Panc1 (cell line): Measurements from ENCODE around the gene TMEM200B. TPM values are rescaled to one million over a fixed set of nuclear protein-coding genes. Genes with fewer than 3 reads are reported as not detected.
A peak's percentile ranks its signal among the peaks of the same experiment; 100 is the strongest.

Experiments
- ATAC-seq: fragments of 200-7000 bp; cut with Tn5 transposase; 2 replicates; pipeline ENCODE4 v1.9.1; 2020; ENCODE audit warnings: mild to moderate bottlenecking, moderate library complexity
- BruUV-seq: library from RNA; stranded (reverse); fragments of 400-500 nt; replicated peaks from 2 replicates; lab custom pipeline; 2021; lab: Mats Ljungman, UMichigan
- CTCF ChIA-PET: fragments of 300-600 bp; sonication (Branson Sonifier 250); formaldehyde crosslinking; loops from one replicate; lab custom pipeline; 2022; ENCODE audit warnings: antibody characterized with exemption; lab: Charles Lee
- POLR2A ChIA-PET: fragments of 300-600 bp; sonication (Branson Sonifier 250); formaldehyde crosslinking; loops from one replicate; lab custom pipeline; 2022; ENCODE audit warnings: antibody characterized with exemption; lab: Charles Lee
- DNase-seq: peaks from one replicate; pipeline ENCODE4 v3.0.0-alpha.2; 2010; ENCODE audit warnings: low read depth, low spot score
- H3K27ac ChIP-seq: 2 replicates; pipeline ENCODE4 v1.5.1; 2011; ENCODE audit warnings: mild to moderate bottlenecking, low read length, inconsistent platforms
- H3K27me3 ChIP-seq: fragments of 200-500 bp; sonication (Bioruptor generic); 2 replicates; pipeline ENCODE4 v1.6.0; 2014; ENCODE audit warnings: low read length, inconsistent platforms; ENCODE audit not compliant: control insufficient read depth, insufficient read depth
- H3K36me3 ChIP-seq: fragments of 200-500 bp; sonication (Bioruptor generic); 2 replicates; pipeline ENCODE4 v1.5.1; 2014; ENCODE audit warnings: inconsistent platforms, mild to moderate bottlenecking, low read length, moderate library complexity; ENCODE audit not compliant: control insufficient read depth, insufficient read depth
- H3K4me1 ChIP-seq: 2 replicates; pipeline ENCODE4 v1.5.1; 2011; ENCODE audit warnings: inconsistent platforms, mild to moderate bottlenecking, low read length, moderate library complexity; ENCODE audit not compliant: control insufficient read depth, insufficient read depth
- H3K4me3 ChIP-seq, 2 experiments: 2 replicates each; pipeline ENCODE4 v1.5.1; 2011 to 2012; ENCODE audit warnings: low read depth in 2 of 2, low read length in 2 of 2, mild to moderate bottlenecking in 2 of 2, inconsistent platforms in 1 of 2, moderate library complexity in 1 of 2
- H3K9me3 ChIP-seq: fragments of 200-500 bp; sonication (Bioruptor generic); 2 replicates; pipeline ENCODE4 v1.5.1; 2014; ENCODE audit warnings: low read depth, mild to moderate bottlenecking, inconsistent platforms, low read length, moderate library complexity; ENCODE audit not compliant: control insufficient read depth, insufficient read depth
- POLR2AphosphoS5 ChIP-seq: IDR thresholded peaks from 2 replicates; pipeline ENCODE4 v1.6.1; 2012; ENCODE audit warnings: mild to moderate bottlenecking, low read depth, low read length, moderate library complexity
- SIN3A ChIP-seq: IDR thresholded peaks from 2 replicates; pipeline ENCODE4 v1.6.1; 2012; ENCODE audit warnings: low read depth, mild to moderate bottlenecking, low read length, moderate library complexity, borderline replicate concordance; ENCODE audit not compliant: insufficient read depth
- TCF7L2 ChIP-seq: IDR thresholded peaks from 2 replicates; pipeline ENCODE4 v1.6.1; 2011; ENCODE audit warnings: mild to moderate bottlenecking, low read depth, low read length, inconsistent platforms
- in situ Hi-C: cut with HindIII; loops from 2 replicates; pipeline ENCODE4 v1.10.0; 2016; ENCODE audit warnings: low sequenced_read_pairs, low pct_unique_long_range_greater_than_20kb
- intact Hi-C: fragments of 100-400 bp; cut with micrococcal nuclease; formaldehyde crosslinking; loops from one replicate; pipeline ENCODE4 v1.10.0; 2022; ENCODE audit not compliant: unreplicated experiment
- total RNA-seq: library from RNA; stranded (reverse); gene quantifications from one replicate; pipeline ENCODE4 v1.2.1, GENCODE V29; 2021; ENCODE audit not compliant: unreplicated experiment
- TF ChIP-seq, protein P1 (sequence below), 2 experiments: IDR thresholded peaks; 2 replicates each; pipeline ENCODE4 v1.6.1; 2011 to 2012; ENCODE audit warnings: low read depth in 2 of 2, control low read depth in 1 of 2, low read length in 1 of 2, mild to moderate bottlenecking in 1 of 2, moderate library complexity in 1 of 2; ENCODE audit not compliant: insufficient read depth in 1 of 2
- TF ChIP-seq, protein P2 (sequence below): fragments of 450-650 bp; IDR thresholded peaks from 2 replicates; pipeline ENCODE4 v1.5.1; 2017; ENCODE audit warnings: mild to moderate bottlenecking

The TMEM200B gene
- total RNA-seq, 1 experiment from 2014 or later: 2.1 TPM

DNA sequence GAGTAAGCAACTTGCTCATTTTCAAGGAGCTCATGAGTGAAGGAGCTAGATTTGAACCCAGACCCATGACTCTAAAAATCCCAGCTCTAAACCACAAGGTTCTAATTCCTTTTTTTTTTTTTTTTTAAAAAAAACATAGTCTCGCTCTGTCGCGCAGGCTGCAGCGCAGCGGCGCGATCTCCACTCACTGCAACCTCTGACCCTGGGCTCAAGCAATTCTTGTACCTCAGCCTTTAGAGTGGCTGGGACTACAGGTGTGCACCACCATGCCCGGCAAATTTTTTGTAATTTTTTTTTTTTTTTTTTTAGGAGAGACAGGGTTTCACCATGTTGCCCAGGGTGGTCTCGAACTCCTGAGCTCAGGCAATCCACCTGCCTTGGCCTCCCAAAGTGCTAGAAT is 44.2 kb upstream of the TMEM200B start:
- H3K4me3 ChIP-seq: no peak overlapping the region
- in situ Hi-C loops (no loop called here), intact Hi-C loops (no loop called here)
- CTCF ChIA-PET: interaction anchor here (0.6 to 0.7 kb wide), 3 partner anchors 60 to 782 kb away, joined by 4 to 12 read pairs (median 6); no protein-coding TSS in a partner anchor
- no peaks in the 10 kb centered on the region for H3K9me3 ChIP-seq
- POLR2A ChIA-PET: no interaction called here
- ATAC-seq (no peak), DNase-seq (no peak)
- H3K36me3 ChIP-seq: peaks cover 9% of the 10 kb centered on the region; the same call in 1 of the 2 replicates
- no peak overlapping the region for H3K27ac ChIP-seq
- BruUV-seq: no TSS peak
- H3K27me3 ChIP-seq: no peaks in the 10 kb centered on the region
- TF ChIP-seq, protein P1, sequence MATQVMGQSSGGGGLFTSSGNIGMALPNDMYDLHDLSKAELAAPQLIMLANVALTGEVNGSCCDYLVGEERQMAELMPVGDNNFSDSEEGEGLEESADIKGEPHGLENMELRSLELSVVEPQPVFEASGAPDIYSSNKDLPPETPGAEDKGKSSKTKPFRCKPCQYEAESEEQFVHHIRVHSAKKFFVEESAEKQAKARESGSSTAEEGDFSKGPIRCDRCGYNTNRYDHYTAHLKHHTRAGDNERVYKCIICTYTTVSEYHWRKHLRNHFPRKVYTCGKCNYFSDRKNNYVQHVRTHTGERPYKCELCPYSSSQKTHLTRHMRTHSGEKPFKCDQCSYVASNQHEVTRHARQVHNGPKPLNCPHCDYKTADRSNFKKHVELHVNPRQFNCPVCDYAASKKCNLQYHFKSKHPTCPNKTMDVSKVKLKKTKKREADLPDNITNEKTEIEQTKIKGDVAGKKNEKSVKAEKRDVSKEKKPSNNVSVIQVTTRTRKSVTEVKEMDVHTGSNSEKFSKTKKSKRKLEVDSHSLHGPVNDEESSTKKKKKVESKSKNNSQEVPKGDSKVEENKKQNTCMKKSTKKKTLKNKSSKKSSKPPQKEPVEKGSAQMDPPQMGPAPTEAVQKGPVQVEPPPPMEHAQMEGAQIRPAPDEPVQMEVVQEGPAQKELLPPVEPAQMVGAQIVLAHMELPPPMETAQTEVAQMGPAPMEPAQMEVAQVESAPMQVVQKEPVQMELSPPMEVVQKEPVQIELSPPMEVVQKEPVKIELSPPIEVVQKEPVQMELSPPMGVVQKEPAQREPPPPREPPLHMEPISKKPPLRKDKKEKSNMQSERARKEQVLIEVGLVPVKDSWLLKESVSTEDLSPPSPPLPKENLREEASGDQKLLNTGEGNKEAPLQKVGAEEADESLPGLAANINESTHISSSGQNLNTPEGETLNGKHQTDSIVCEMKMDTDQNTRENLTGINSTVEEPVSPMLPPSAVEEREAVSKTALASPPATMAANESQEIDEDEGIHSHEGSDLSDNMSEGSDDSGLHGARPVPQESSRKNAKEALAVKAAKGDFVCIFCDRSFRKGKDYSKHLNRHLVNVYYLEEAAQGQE (IDR thresholded peaks at IDR 0.05; ENCODE audit: insufficient read depth in 1 of 2, low read depth in 2 of 2, low read length in 1 of 2): no peak
- TF ChIP-seq SIN3A: no peak
- peaks cover 10% of the 10 kb centered on the region; the same call in 1 of the 2 replicates for H3K4me1 ChIP-seq

DNA sequence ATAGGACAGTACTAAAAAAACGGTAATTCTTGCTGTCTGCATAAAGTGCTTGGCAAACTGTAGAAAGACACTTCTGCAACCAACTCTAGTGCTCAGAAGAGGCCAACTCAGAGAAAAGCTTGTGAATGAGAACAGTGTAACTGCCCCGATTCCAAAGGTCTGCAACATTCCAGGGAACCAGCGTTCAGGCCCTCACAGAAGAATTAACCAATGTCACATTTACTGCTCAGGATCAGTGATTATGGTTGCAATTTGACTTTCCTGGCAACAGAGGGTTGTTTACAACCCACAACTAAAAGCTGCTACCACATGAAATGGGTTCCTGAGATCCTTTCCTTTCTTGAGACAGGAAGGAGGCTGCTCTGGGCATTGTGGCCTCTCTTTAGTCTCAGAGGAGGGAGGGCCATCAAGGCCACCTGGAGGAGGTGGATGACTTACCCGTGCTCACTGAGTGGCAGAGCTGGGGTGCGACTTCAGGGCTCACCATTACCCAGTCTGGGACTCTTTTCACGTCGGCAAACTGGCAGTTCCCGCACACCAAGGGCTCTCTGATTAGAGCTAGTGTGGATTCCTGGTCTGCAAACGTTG is 42.7 kb upstream of the TMEM200B start:
- TF ChIP-seq POLR2AphosphoS5: no peak
- TF ChIP-seq TCF7L2: no peak
- TF ChIP-seq, protein P2, sequence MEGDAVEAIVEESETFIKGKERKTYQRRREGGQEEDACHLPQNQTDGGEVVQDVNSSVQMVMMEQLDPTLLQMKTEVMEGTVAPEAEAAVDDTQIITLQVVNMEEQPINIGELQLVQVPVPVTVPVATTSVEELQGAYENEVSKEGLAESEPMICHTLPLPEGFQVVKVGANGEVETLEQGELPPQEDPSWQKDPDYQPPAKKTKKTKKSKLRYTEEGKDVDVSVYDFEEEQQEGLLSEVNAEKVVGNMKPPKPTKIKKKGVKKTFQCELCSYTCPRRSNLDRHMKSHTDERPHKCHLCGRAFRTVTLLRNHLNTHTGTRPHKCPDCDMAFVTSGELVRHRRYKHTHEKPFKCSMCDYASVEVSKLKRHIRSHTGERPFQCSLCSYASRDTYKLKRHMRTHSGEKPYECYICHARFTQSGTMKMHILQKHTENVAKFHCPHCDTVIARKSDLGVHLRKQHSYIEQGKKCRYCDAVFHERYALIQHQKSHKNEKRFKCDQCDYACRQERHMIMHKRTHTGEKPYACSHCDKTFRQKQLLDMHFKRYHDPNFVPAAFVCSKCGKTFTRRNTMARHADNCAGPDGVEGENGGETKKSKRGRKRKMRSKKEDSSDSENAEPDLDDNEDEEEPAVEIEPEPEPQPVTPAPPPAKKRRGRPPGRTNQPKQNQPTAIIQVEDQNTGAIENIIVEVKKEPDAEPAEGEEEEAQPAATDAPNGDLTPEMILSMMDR: no peak
- TF ChIP-seq, protein P1 (IDR thresholded peaks at IDR 0.05; ENCODE audit: insufficient read depth in 1 of 2, low read depth in 2 of 2, low read length in 1 of 2): no peak
- TF ChIP-seq SIN3A: no peak

More for the DNA sequence above, 42.7 kb upstream of the TMEM200B start:
- no TSS peak for BruUV-seq
- H3K9me3 ChIP-seq: no peaks in the 10 kb centered on the region
- POLR2A ChIA-PET: no interaction called here
- no peak overlapping the region for H3K4me3 ChIP-seq
- DNase-seq (no peak), ATAC-seq (0 out of 2 replicates have a peak, but pooled peaks have one; percentile 13)
- no peaks in the 10 kb centered on the region for H3K27me3 ChIP-seq
- peaks cover 7% of the 10 kb centered on the region; the same call in 1 of the 2 replicates for H3K4me1 ChIP-seq
- in situ Hi-C loops (no loop called here), intact Hi-C loops (no loop called here)
- peaks cover 12% of the 10 kb centered on the region for H3K36me3 ChIP-seq
- CTCF ChIA-PET: interaction anchor here (0.6 kb wide), 1 partner anchor 392 kb away, joined by 3 read pairs; no protein-coding TSS in a partner anchor
- no peak overlapping the region for H3K27ac ChIP-seq
